Measurements from ENCODE around the gene GREB1.

Gene GREB1, protein sequence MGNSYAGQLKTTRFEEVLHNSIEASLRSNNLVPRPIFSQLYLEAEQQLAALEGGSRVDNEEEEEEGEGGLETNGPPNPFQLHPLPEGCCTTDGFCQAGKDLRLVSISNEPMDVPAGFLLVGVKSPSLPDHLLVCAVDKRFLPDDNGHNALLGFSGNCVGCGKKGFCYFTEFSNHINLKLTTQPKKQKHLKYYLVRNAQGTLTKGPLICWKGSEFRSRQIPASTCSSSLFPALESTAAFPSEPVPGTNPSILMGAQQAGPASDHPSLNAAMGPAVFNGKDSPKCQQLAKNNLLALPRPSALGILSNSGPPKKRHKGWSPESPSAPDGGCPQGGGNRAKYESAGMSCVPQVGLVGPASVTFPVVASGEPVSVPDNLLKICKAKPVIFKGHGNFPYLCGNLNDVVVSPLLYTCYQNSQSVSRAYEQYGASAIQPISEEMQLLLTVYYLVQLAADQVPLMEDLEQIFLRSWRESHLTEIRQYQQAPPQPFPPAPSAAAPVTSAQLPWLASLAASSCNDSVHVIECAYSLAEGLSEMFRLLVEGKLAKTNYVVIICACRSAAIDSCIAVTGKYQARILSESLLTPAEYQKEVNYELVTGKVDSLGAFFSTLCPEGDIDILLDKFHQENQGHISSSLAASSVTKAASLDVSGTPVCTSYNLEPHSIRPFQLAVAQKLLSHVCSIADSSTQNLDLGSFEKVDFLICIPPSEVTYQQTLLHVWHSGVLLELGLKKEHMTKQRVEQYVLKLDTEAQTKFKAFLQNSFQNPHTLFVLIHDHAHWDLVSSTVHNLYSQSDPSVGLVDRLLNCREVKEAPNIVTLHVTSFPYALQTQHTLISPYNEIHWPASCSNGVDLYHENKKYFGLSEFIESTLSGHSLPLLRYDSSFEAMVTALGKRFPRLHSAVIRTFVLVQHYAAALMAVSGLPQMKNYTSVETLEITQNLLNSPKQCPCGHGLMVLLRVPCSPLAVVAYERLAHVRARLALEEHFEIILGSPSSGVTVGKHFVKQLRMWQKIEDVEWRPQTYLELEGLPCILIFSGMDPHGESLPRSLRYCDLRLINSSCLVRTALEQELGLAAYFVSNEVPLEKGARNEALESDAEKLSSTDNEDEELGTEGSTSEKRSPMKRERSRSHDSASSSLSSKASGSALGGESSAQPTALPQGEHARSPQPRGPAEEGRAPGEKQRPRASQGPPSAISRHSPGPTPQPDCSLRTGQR (N-terminal part only)

DNA sequence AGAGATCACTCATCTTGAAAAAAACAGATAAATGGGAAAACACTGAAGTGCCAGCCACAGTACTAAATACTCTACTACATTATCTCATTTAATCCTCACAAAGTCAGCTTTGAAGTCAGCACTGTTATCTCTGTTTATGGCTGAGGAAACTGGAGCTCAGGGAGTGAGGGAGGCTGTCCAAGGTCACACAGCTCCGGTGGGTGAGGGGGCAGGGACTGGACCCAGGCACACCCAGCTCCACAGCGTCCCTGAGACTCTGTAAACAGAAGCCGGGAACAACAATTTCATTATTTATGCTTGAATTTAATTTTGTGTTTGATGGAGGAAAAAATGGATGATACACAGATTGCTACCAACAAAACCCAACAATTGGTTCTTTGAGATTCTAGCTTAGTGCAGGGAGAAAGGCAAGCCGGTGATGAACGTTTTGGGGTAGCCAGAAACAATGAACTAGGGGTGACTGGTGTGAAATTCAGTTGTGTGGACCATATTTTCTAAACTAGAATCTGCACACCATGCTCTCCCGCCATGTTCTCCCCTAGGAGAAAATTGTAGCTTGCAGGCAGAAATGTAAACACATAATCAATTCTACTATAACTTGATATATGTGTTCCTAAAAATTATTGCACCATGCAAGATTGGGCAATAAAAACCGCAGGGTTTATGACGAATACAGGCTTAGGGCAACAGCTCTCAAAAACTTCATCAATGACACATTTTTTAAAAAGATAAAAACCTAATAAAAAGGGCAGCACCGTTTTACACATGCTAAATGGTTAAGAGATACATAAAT lies at the start of gene GREB1:
TSS of gene GREB1 (plus strand) at position 768 of the 793 bp plus-strand sequence. CDS start 22,570 bp downstream, outside the sequence.
- DNase-seq (ENCODE audit: low spot score) = no peak

DNA sequence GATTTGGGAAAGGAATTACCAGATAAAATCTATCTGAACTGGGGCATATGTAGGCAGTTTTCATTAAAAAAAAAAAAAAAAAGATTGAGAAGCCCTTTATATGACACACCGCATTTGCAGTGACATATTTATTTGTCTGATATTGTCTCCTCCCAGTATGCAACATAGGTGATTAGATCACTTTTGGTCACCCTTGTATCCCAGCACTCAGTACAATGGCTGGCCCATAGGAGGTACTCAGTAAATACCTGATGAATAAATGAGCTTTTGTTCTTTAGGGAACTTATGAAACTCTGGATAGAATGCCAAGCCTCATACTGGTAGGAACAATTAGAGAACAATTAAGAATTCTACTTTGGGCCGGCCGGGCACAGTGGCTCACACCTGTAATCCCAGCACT lies 45.0 kb upstream of the GREB1 start:
- DNase-seq (ENCODE audit: low spot score) = no peak

DNA sequence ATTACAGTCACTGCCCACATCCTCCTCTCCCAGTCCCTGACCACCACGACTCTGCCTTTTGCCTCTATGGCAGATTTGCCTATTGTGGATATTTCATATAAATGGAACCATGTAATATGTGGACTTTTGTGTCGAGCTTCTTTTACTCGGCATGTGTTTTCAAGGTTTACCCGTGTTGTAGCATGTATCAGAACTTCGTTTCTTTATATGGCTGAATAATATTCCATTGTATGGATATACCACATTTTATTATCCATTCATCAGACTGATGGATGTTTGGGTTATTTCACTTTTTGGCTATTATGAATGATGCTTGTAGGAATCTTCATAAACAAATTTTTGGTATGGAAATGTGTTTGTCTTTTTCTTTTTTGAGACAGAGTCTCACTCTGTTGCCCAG lies 43.7 kb upstream of the GREB1 start:
- no peak for DNase-seq (ENCODE audit: low spot score)

DNA sequence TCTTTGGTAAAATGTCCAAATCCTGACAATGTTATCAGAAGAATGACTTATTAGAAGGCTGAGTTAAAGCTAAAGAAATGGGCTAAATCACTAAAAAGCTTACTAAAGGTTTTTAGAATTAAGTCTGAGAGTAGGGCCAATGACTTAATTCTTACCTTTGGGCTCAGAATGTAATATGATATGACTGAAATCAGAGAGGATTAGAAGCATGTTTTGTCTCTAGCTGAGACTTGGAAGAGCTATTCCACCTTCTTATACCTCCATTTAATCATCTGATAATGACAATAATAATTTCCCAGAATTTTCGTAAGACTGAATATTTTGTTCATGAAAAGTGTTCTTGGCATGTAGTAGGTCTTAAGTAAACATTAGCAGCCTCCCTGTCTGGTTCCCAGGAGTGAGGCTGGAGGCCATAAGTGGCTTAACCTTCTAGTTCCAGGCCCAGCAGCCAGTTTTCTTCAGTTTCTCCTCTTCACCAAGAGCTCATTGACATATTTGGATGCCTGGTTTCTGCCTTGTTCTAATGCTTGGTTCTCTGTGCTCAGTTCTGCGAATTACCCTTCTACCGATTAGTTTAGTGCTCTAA lies 42.4 kb upstream of the GREB1 start:
- no peak for DNase-seq (ENCODE audit: low spot score)

DNA sequence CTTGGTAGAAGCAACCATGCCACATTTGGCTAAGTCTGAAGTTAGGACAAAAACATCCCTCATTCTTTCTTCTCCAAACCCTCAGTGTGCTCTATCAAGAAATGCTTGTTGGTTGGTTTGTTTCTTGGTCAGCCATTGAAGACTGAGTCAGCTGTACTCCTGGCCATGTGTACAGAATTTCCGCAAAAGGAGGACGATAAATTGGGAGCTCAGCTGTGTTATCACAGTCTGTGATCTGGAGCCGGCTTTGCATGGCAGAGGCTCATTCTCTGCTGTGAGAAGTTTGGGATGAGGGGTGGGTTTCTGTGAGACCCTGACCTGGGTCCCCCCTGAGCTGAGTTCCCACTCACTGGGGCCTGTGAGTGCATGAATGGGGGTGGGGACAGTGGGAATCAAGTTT lies 41.6 kb upstream of the GREB1 start:
- no peak for DNase-seq (ENCODE audit: low spot score)

DNA sequence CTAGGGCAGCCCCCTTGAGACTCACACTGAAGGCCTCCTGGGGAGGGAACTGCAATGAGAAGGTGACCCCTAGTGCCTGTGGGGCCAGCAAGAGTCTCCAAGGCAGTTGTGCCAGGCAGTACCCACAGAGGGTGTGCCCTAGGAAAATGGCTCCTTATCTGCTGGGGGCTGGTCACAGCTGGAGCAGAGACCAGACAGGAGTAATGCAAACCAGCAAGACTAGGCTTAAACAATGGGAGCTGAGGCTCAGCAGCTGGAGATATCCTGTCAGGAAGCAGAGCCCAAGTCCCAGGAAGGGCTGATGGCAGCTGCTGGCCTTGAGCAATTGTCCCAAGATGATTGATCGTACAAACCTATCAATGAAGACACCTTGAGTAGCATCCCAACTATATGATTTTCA lies 41.1 kb upstream of the GREB1 start:
- DNase-seq (ENCODE audit: low spot score) = no peak

DNA sequence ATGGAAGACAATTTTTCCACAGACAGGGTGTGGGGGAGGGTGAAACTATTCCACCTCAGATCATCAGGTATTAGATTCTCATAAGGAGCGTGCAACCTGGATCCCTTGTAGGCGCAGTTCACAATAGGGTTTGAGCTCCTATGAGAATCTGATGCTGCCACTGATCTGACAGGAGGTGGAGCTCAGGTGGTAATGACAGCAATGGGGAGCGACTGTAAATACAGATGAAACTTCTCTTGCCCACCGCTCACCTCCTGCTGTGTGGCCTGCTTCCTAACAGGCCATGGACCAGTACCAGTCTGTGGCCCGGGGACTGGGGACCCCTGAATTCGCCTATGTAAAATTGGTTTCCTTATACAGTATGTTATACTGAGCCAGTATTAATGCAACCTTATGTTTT lies 40.6 kb upstream of the GREB1 start:
- no peak for DNase-seq (ENCODE audit: low spot score)

DNA sequence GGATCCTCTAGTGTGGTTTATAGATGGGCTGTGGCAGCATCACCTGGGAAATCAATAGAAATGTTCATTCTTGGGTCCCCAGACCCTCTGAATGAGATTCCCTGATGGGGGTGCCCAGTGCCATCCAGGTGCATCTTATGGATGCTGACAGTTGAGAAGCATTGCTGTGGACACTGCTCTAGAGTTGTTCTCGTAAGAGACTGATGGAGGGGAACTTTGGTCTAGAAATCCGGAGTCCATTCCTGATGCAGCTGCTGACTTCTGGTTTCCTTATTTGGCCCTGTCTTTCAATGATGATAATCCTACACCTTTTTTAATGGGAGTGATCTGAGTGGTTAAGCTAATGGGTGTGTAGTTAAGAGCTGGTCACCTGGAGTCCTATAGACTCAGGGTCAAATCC lies 39.5 kb upstream of the GREB1 start:
- DNase-seq (ENCODE audit: low spot score) = no peak

DNA sequence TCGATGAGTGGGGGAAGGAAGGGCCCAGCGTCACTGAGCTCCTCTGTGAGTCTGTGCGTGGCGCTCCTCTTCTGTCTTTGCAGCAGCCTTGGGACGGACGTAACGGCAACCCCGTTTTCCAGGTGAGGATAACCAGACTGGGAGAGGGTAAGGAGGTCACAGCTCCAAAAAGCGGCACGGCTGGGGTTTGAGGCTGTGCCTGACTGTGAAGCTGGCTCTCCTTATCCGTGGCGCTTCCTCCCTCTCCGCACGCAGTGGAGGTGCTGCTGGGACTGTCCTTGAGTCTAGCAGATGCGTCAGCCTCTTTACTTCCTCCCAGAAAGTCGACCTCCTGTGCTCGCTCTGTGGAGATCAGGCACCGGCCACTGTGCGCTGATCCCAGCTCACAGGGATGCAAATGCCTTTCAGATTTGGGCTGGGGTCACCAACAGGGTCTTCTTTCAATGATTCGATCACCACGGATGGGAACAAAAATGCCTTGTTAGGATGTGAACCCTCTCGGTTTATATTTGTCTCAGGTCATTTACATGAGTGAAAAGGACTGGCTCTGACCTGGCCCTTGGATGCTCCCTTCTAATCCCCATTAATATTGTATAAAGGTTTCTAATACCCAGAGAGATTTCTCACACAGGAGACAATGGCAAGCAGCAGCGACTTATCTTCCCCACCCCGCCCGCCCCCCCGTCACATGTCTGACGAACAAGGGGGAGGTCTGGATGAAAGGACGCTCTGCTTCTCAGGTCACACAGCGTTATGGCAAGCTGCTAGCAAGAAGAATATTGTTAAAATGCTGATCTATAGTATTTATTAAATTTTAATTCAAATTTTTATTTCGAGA lies 37.8 kb upstream of the GREB1 start:
- no peak for DNase-seq (ENCODE audit: low spot score)

DNA sequence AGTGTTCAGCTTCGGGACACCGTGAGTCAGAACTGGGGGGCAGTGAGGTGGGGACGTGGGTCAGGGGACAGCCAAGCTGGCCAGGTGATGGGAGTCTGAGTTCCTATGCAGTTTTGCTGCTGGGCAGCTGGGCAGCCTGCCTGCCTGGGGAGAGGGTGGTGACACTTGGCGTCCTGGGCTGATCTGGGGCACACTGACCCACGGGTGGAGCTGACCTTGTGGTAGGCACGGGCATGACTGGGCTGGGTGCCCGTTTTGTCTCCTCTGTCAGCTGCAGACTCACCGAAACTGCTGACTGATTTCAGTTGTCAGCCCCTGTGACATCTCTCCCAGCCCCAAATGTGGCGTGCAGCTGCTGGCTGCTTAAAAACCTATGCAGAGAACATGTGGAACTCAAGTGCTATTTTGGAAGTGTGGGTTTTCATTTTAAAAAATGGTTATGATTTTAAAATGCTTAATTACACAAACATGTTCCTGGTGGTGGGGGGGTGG lies 35.3 kb upstream of the GREB1 start:
- DNase-seq (ENCODE audit: low spot score) = no peak

DNA sequence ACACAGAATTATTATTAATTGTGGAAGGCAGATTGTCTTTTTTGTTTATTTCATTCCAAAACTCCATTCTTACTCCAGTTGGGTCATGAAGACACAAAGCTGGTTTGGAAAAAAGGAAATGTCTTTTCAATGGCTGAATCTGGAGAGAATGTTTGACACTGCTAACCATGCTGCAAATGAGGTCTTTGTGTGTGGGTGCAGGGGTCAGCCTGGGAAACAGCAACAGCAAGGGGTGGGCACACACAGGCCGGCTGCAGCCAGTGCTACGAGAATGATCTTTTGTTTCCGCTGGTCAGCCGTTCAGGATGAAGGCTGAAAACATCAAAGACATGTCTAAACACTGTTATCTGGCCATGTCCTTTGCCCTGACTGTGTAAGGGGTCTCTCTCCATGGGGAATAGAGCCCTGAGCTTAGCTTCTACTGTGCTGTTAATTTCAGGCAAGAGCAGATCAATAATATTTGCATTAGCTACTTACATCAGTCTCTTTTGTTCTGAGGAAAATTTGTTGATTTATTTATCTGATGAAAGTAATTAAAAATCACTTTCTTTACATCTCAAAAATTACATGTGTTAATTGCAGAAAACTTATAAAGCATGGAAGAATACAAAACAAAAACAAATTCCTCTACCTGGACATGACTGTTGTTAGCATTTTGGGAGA lies 34.6 kb upstream of the GREB1 start:
- no peak for DNase-seq (ENCODE audit: low spot score)

DNA sequence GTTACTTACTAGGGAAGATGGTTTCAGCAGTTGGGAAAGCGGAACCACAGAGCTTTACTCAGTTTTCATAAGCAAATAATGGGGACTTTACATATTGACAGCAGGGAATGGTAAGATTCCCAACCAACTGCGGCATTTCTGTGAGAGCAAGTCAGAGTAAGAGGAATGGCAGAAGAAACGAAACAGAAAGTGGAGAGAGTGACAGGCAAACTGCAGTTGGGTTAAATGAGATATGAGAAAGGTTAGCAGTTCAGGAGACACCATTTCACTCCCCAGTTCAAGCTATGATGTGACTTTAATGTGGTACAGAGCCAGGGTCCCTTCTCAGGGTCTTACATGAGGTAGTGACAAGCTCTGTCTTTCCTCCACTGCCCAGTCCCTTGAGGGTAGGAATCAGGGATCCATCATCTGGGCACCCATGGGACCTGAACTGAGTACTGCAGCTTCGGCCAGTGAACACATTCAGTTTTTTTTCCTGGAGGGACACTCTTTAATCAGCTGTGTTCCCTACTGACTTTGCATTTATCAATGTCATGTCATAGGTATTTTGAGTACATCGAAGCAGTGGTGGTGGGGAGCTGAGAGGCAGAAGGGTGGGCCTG lies 33.0 kb upstream of the GREB1 start:
- DNase-seq (ENCODE audit: low spot score) = no peak

DNA sequence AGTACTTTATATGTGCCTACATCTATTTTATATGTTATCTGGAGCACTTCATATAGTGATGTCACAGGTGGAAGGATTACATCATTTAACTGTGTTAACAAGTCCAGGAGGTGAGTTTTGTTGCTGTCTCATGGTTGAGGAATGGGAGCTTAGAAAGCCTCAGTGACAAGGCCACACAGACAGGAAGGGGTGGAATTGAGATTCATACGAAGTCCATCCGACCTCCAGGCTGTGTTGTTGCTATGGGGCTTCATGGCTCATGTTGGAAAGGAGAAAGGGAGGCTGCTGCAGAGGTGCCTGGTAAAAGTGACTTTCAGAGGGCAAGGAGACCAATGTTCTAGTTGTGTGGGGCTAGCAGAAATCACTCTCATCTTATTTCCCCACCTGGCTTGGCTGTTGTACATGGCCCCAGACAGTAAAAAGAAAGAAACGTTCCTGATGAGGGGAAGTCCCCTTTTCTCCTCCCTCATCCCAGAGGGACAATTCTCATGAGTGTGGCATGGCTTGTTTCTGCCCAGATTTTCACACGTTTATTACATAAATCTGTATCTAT lies 31.0 kb upstream of the GREB1 start:
- DNase-seq (ENCODE audit: low spot score) = no peak

DNA sequence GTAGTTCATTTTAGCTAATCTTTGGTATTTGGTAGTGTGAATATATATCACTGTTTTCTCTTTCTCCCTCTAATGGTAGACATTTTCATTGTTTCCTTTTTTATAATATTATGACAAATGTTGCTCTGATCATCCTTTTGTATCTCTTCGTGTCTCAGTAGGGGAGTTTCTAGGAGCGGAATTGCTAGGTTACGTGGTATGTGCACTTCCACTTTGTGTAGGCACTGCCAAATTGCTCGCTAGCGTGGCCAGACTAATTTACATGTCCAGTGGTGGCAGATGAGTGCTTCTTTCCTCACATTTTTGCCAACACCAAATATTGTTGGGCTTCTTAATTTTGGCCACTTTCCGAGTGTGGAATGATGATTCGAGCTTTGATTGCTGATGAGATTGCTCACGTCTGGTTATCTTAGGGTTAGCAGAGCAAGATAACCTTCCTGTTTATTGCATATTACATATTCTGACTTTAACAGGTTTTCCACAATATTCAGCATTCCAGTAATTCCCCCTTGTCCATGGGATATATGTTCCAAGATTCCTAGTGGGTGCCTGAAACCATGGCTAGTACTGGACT lies 30.4 kb upstream of the GREB1 start:
- no peak for DNase-seq (ENCODE audit: low spot score)

DNA sequence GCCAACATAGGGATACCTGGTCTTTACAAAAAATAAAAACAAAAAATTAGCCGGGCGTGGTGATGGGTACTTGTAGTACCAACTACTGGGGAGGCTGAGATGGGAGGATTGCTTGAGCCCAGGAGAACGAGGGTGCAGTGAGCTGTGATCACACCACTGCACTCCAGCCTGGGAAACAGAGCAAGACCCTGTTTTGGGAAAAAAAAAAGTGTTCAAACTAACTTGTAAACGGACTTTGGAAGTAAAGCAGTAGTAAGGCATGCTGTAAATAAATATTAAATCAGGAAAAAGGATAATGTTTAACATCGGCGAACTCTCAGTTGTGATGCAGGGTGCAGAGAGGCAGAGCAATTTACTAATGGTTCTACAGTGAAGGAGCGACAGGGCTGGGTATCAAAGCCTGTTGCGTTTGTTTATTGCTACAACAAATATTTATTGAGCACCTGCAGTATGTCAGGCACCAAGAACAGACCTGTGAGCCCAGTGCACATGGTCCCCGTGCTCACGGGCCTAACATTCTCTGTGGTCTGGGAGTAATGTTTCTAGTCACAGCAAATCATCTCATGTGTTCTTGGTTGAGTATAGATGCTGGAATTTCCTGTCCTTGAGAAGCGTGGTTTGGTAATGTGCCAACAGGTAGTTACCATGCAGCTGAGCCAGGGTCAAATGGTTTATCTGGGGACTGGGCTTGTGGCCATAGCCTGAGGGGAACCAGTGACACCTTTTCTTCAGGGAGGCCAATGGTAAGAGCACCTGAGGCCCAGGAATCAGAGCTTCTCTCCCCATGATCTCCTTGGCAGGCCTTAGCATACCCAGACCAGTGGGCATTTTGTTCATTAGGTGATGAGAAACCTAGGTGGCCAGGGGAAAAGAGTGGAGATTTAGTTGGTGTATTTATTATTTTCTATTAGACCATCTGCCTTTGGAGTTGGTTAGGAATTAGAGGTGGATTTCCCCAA lies 27.9 kb upstream of the GREB1 start:
- no peak for DNase-seq (ENCODE audit: low spot score)

DNA sequence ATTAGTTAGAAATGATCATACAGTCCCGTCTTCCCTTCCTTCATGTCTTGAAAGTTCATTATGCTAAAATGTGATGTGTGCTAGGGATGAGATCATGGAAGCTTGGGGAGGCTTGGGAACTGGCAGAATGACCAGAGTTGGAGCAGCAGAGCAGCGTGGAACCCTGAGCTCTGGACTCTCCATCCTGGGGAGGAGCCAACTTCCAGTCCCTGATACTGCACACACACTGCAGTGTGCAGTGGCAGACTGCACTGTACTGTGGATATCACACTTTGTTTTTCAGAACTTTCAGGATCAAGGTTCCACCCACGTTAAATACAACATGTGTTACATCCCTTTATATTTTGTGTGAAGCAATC lies 27.3 kb upstream of the GREB1 start:
- DNase-seq (ENCODE audit: low spot score) = no peak

DNA sequence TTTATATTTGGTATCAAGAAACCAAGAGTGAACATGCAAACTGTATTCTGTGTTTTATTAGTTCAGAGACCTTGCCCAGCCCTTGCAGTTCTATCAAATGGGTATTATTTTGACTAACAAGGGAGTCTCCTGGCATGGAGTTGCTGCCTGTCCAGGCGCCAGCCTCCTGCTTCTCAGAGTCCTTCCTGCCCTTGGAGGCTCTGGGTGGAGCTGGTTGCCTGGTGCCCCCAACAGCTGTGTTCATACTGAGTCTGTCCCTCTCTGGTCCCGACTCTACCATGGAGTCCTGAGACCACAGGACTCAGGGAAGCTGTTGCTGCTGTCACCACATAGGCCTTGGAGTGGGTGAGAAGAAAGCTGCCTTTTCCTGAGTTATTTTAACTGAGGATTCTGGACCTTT lies 26.3 kb upstream of the GREB1 start:
- no peak for DNase-seq (ENCODE audit: low spot score)
